GM12878 (cell line): Measurements from ENCODE around the gene C16orf46. TPM values are rescaled to one million over a fixed set of nuclear protein-coding genes. Genes with fewer than 3 reads are reported as not detected.

Source experiments
- ATAC-seq: fragments of 200-7000 bp; cut with Tn5 transposase; 3 replicates; pipeline ENCODE4 v1.9.1; 2020; ENCODE audit warnings: mild to moderate bottlenecking, moderate library complexity
- BruUV-seq: library from RNA; stranded (reverse); fragments of 400-500 nt; replicated peaks from 2 replicates; lab custom pipeline; 2021; lab: Mats Ljungman, UMichigan
- CTCF ChIA-PET: fragments of 300-600 bp; sonication (Branson Sonifier 250); formaldehyde crosslinking; extraction: SDS; loops from one replicate; lab custom pipeline; 2021; ENCODE audit warnings: inconsistent platforms; lab: Yijun Ruan, JAX
- POLR2A ChIA-PET: fragments of 350-600 bp; formaldehyde crosslinking; extraction: SDS; loops from one replicate; lab custom pipeline; 2021; ENCODE audit warnings: inconsistent platforms; lab: Charles Lee
- RAD21 ChIA-PET: fragments of 300-600 bp; sonication (Branson Sonifier 250); formaldehyde crosslinking; loops from one replicate; lab custom pipeline; 2023; ENCODE audit warnings: antibody characterized with exemption; ENCODE audit not compliant: unreplicated experiment; lab: Charles Lee
- SMC1A ChIA-PET: fragments of 300-600 bp; sonication (Branson Sonifier 250); formaldehyde crosslinking; loops from one replicate; lab custom pipeline; 2023; ENCODE audit not compliant: unreplicated experiment, uncharacterized antibody; lab: Charles Lee
- DNase-seq: peaks from one replicate; pipeline ENCODE4 v3.0.0-alpha.2; 2011; ENCODE audit warnings: low read depth, low spot score
- FAIRE-seq: peaks from 3 replicates; lab custom pipeline; 2011; peaks lifted over from hg19 to GRCh38; lab: Jason Lieb, UNC
- H2AFZ ChIP-seq: 2 replicates; pipeline ENCODE4 v1.6.0; 2011; ENCODE audit warnings: low read depth, low read length, control low read depth; ENCODE audit not compliant: control insufficient read depth
- H3K27ac ChIP-seq: 2 replicates; pipeline ENCODE4 v1.5.1; 2011; ENCODE audit warnings: control low read depth; ENCODE audit not compliant: control insufficient read depth, insufficient read depth
- H3K27me3 ChIP-seq, 2 experiments: replicated peaks in 1 of 2; 2 replicates each; pipeline versions ENCODE4 v1.6.0 to v1.6.1; 2011; ENCODE audit warnings: low read length in 1 of 2; ENCODE audit not compliant: control insufficient read depth in 2 of 2, insufficient read depth in 2 of 2
- H3K36me3 ChIP-seq, 2 experiments: 2 replicates each; pipeline ENCODE4 v1.5.1; 2011; ENCODE audit warnings: low read length in 1 of 2; ENCODE audit not compliant: control insufficient read depth in 2 of 2, insufficient read depth in 2 of 2
- H3K4me1 ChIP-seq: 2 replicates; pipeline ENCODE4 v1.6.1; 2011; ENCODE audit warnings: mild to moderate bottlenecking, low read length, moderate library complexity, mixed read lengths; ENCODE audit not compliant: control insufficient read depth, insufficient read depth
- H3K4me2 ChIP-seq: 2 replicates; pipeline ENCODE4 v1.6.0; 2011; ENCODE audit warnings: control low read depth; ENCODE audit not compliant: control insufficient read depth, insufficient read depth
- H3K4me3 ChIP-seq: fragments of 200-600 bp; sonication (generic); 2 replicates; pipeline ENCODE4 v1.5.1; 2016
- H3K79me2 ChIP-seq: 2 replicates; pipeline ENCODE4 v1.6.0; 2011; ENCODE audit warnings: low read length; ENCODE audit not compliant: control insufficient read depth, insufficient read depth
- H3K9ac ChIP-seq: 2 replicates; pipeline ENCODE4 v1.8.0; 2011; ENCODE audit warnings: low read length, control low read depth, mixed read lengths; ENCODE audit not compliant: control insufficient read depth, insufficient read depth
- H3K9me3 ChIP-seq: replicated peaks from 3 replicates; pipeline ENCODE4 v1.5.1; 2011; ENCODE audit warnings: mild to moderate bottlenecking, low read length; ENCODE audit not compliant: control insufficient read depth, insufficient read depth
- H4K20me1 ChIP-seq: 2 replicates; pipeline ENCODE4 v1.6.0; 2011; ENCODE audit not compliant: control insufficient read depth, insufficient read depth
- GATAD2B ChIP-seq: fragments of 450-650 bp; conservative IDR thresholded peaks from 2 replicates; pipeline ENCODE4 v1.6.1; 2017; ENCODE audit warnings: low read depth, mild to moderate bottlenecking, moderate library complexity
- NFIC ChIP-seq: IDR thresholded peaks from 2 replicates; pipeline ENCODE4 v1.6.1; 2012; ENCODE audit warnings: low read depth, mild to moderate bottlenecking, inconsistent platforms, low read length, moderate library complexity
- SPI1 ChIP-seq: IDR thresholded peaks from 2 replicates; pipeline ENCODE4 v1.6.1; 2011; ENCODE audit warnings: low read depth, mild to moderate bottlenecking, low read length, moderate library complexity, borderline replicate concordance; ENCODE audit not compliant: insufficient read depth
- WGBS: methylation state at CpG from one replicate; pipeline ENCODE4 v1.1.6; 2016; ENCODE audit warnings: low lambda C conversion rate; ENCODE audit not compliant: insufficient replicate concordance, insufficient coverage; ENCODE audit errors: missing lambda C conversion rate; 5-methylcytosine and 5-hydroxymethylcytosine counted together
- in situ Hi-C: fragments of 300-500 bp; cut with MboI; formaldehyde crosslinking; loops from 9 replicates; pipeline ENCODE4 v1.14.3; 2018; ENCODE audit warnings: mixed read lengths
- intact Hi-C: fragments of 100-400 bp; cut with micrococcal nuclease; formaldehyde crosslinking; loops from one replicate; pipeline ENCODE4 v1.14.2; 2022; ENCODE audit not compliant: unreplicated experiment
- polyA plus RNA-seq, 11 experiments: library from polyadenylated mRNA; depleted of rRNA in 4 of 11; unstranded in 6 of 11; stranded (reverse) in 5 of 11; fragments of >200 nt; fragmentation: Nextera tagmentation in 4 of 11; fragmentation: Illumina TruSeq in 1 of 11; extraction: Ambion mirVana in 4 of 11; extraction: Trizol in 1 of 11; gene quantifications; 1 replicate in 1 of 11; 2 replicates in 10 of 11; pipeline versions ENCODE4 v1.2.1 to v1.2.3, GENCODE V29; 2011 to 2016; ENCODE audit warnings: inconsistent platforms in 2 of 11, missing spikeins in 2 of 11, low read depth in 1 of 11
- total RNA-seq, 4 experiments: library from RNA; depleted of rRNA in 3 of 4; stranded (reverse); fragments of >200 nt in 3 of 4; fragmentation: Illumina TruSeq in 1 of 4; extraction: Trizol in 1 of 4; gene quantifications; 2 replicates each; pipeline versions ENCODE4 v1.2.1 to v1.2.3, GENCODE V29; 2013 to 2021
- TF ChIP-seq, protein P1 (sequence below): fragments of 450-650 bp; IDR thresholded peaks from 2 replicates; pipeline ENCODE4 v1.6.1; 2017; ENCODE audit warnings: antibody characterized with exemption, mild to moderate bottlenecking, moderate library complexity

The C16orf46 gene
- total and polyA plus RNA-seq, 10 of the 15 experiments (the other 5 are each of a cell fraction or from before 2014, with no cell fraction given) = 0.04 to 0.46 (median 0.14) TPM; not detected in 6

DNA sequence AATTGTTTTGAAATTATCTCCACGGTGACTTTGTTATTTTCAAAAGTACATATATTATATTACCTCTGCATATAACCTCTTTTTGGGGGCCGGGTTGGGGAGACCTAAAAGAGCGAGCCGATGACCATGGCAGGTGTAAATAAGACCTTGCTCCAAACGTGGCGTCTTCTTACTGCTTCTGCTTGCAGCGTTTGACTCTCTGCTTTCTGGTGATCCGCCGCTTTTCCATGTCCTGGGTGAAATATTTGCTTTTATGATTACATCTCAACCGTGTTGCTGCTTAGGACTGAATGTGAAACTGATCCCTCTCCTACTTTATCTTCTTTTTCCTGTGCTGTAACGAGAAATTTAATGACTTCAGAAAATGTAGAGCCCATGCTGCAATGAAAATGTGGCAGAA lies 23.3 kb downstream of the C16orf46 start:
- 58% methylated on average over 11 of the region's 11 CpGs for WGBS
- H3K79me2 ChIP-seq = no peaks in the 10 kb centered on the region
- POLR2A ChIA-PET = no interaction called here
- DNase-seq (no peak), ATAC-seq (no peak), FAIRE-seq (no peak)
- in situ Hi-C loops (no loop called here), intact Hi-C loops (no loop called here)
- H3K4me2 ChIP-seq = no peak overlapping the region
- H3K4me1 ChIP-seq = no peaks in the 10 kb centered on the region
- SMC1A ChIA-PET = no interaction called here
- no peaks in the 10 kb centered on the region for H4K20me1 ChIP-seq
- CTCF ChIA-PET = no interaction called here
- no peak overlapping the region for H2AFZ ChIP-seq
- TF ChIP-seq, protein P1, sequence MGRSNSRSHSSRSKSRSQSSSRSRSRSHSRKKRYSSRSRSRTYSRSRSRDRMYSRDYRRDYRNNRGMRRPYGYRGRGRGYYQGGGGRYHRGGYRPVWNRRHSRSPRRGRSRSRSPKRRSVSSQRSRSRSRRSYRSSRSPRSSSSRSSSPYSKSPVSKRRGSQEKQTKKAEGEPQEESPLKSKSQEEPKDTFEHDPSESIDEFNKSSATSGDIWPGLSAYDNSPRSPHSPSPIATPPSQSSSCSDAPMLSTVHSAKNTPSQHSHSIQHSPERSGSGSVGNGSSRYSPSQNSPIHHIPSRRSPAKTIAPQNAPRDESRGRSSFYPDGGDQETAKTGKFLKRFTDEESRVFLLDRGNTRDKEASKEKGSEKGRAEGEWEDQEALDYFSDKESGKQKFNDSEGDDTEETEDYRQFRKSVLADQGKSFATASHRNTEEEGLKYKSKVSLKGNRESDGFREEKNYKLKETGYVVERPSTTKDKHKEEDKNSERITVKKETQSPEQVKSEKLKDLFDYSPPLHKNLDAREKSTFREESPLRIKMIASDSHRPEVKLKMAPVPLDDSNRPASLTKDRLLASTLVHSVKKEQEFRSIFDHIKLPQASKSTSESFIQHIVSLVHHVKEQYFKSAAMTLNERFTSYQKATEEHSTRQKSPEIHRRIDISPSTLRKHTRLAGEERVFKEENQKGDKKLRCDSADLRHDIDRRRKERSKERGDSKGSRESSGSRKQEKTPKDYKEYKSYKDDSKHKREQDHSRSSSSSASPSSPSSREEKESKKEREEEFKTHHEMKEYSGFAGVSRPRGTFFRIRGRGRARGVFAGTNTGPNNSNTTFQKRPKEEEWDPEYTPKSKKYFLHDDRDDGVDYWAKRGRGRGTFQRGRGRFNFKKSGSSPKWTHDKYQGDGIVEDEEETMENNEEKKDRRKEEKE = no peak
- TF ChIP-seq GATAD2B (no peak), NFIC (no peak), SPI1 (no peak)
- RAD21 ChIA-PET = no interaction called here
- no peaks in the 10 kb centered on the region for H3K36me3 ChIP-seq
- H3K27me3 ChIP-seq = no peaks in the 10 kb centered on the region
- H3K4me3 ChIP-seq = no peak overlapping the region
- no TSS peak for BruUV-seq
- H3K27ac ChIP-seq = no peak overlapping the region
- no peak overlapping the region for H3K9ac ChIP-seq
- no peaks in the 10 kb centered on the region; the same call in 2 of the 3 replicates for H3K9me3 ChIP-seq
